Peyer's patch (tissue), 4 donors: ENCODE measurements around the gene IMPACT. TPM values are rescaled to one million over a fixed set of nuclear protein-coding genes. Genes with fewer than 3 reads are reported as not detected.

Source experiments
- DNase-seq, 3 donors: peaks; one replicate each; pipeline ENCODE4 v3.0.0-alpha.2; 2017 to 2019
- H3K27ac ChIP-seq, 4 donors: fragments of 200-600 bp; sonication (generic); one replicate each; pipeline ENCODE4 v1.5.1; 2016 to 2019
- H3K27me3 ChIP-seq, 2 donors: fragments of 200-600 bp; sonication (generic); one replicate each; pipeline ENCODE4 v1.5.1; 2019
- H3K36me3 ChIP-seq, 3 donors: fragments of 200-600 bp; sonication (generic); one replicate each; pipeline ENCODE4 v1.5.1; 2016 to 2019
- H3K4me1 ChIP-seq, 4 donors: fragments of 200-600 bp; sonication (generic); one replicate each; pipeline ENCODE4 v1.5.1; 2016 to 2019
- H3K4me3 ChIP-seq, 4 donors: fragments of 200-600 bp; sonication (generic); 1 replicate in 3 of 4; 2 replicates in 1 of 4; pipeline ENCODE4 v1.5.1; 2016 to 2019; ENCODE audit warnings: mild to moderate bottlenecking in 1 of 4
- H3K9me3 ChIP-seq, 4 donors: fragments of 200-600 bp; sonication (generic); one replicate each; pipeline ENCODE4 v1.5.1; 2016 to 2019; ENCODE audit warnings: mild to moderate bottlenecking in 1 of 4
- CTCF ChIP-seq, 6 experiments: fragments of 450-650 bp in 4 of 6; fragments of 200-600 bp in 2 of 6; sonication (generic) in 1 of 6; IDR thresholded peaks; one replicate each; pipeline ENCODE4 v1.5.1; 2017 to 2019; ENCODE audit warnings: antibody characterized with exemption in 6 of 6, mild to moderate bottlenecking in 3 of 6, moderate library complexity in 1 of 6
- POLR2A ChIP-seq, 2 donors: fragments of 450-650 bp; IDR thresholded peaks; one replicate each; pipeline ENCODE4 v1.5.1; 2017; ENCODE audit warnings: antibody characterized with exemption in 2 of 2, mild to moderate bottlenecking in 2 of 2, moderate library complexity in 2 of 2
- total RNA-seq, 4 donors: library from RNA; depleted of rRNA; stranded (reverse); fragments of >200 nt; gene quantifications; one replicate each; pipeline ENCODE4 v1.1.0, GENCODE V29; 2016

Gene IMPACT
- total RNA-seq, 4 donors from 2014 or later: 10.3 to 18.2 (median 13.8) TPM

- Histone ChIP-seq H3K9me3 (no peaks in the 10 kb centered on the region), H3K36me3 (no peaks in the 10 kb centered on the region), H3K4me1 (no peaks in the 10 kb centered on the region), H3K4me3 (no peak overlapping the region), H3K27ac (no peak overlapping the region), H3K27me3 (no peaks in the 10 kb centered on the region)
- TF ChIP-seq POLR2A (IDR thresholded peaks at IDR 0.05) (no peak), CTCF (IDR thresholded peaks at IDR 0.05) (no peak)
- DNase-seq: no peak
Measured at GRCh38 chr18:24479371-24479770, 52.9 kb downstream of the IMPACT start.

GRCh38 chr18:24482821-24483220 is 56.4 kb downstream of the IMPACT start:
- H3K36me3 ChIP-seq: no peaks in the 10 kb centered on the region
- no peaks in the 10 kb centered on the region for H3K27me3 ChIP-seq
- no peak for TF ChIP-seq CTCF (IDR thresholded peaks at IDR 0.05)
- TF ChIP-seq POLR2A (IDR thresholded peaks at IDR 0.05): no peak
- no peak overlapping the region for H3K4me3 ChIP-seq
- no peaks in the 10 kb centered on the region for H3K9me3 ChIP-seq
- no peaks in the 10 kb centered on the region for H3K4me1 ChIP-seq
- H3K27ac ChIP-seq: no peak overlapping the region
- DNase-seq: no peak

DNA sequence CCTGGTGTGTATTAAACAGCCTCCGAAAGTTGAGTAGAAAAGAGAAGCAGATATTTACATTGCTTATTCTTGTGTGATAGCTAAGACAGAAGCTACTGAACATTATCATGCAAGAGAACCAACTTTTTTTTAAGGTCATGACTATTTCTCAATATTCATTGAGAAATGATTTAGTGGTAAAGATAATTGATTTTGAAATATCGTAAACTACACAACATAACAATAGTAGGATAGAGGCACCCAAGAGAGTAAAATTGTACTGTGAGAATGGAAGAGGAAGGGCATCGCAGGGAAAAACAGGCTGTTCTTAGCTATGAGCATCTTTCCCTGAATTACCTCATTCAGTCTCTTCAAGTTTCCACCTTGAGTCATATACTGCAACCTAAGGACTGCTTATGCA is 59.2 kb downstream of the IMPACT start:
- TF ChIP-seq CTCF (IDR thresholded peaks at IDR 0.05): no peak
- no peak for TF ChIP-seq POLR2A (IDR thresholded peaks at IDR 0.05)

DNA sequence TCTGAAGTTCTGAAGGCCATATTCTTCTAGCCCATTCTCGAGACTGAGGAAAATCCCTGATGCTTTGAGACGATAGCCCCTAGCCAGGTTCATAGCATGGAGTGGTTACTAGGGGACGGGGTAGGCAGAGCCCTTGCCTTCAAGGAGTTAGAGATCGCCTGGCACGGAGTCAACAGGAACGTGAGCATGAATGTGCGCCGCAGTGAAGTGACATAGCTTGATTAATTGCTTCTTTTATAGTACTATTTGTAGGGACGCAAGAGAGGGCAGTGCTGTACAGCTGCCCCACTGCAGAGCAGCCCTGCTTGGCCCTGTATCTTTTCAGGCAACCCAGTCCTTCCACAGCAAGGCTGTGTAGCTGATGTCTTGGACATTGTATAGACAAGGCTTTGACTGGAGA is 60.2 kb downstream of the IMPACT start:
- TF ChIP-seq POLR2A (IDR thresholded peaks at IDR 0.05) (no peak), CTCF (IDR thresholded peaks at IDR 0.05) (no peak)
- DNase-seq: no peak
- Histone ChIP-seq H3K9me3 (no peaks in the 10 kb centered on the region), H3K27me3 (no peaks in the 10 kb centered on the region), H3K27ac (no peak overlapping the region), H3K4me1 (no peaks in the 10 kb centered on the region), H3K36me3 (no peaks in the 10 kb centered on the region), H3K4me3 (no peak overlapping the region)

More for the DNA sequence above, 59.2 kb downstream of the IMPACT start:
- Histone ChIP-seq H3K9me3 (no peaks in the 10 kb centered on the region), H3K27me3 (no peaks in the 10 kb centered on the region), H3K36me3 (no peaks in the 10 kb centered on the region), H3K4me3 (no peak overlapping the region), H3K4me1 (no peaks in the 10 kb centered on the region), H3K27ac (no peak overlapping the region)
- no peak for DNase-seq

- H3K27ac ChIP-seq: no peak overlapping the region
- DNase-seq: no peak
- TF ChIP-seq CTCF (IDR thresholded peaks at IDR 0.05) (peak; percentile 69 to 80 (median 76)), POLR2A (IDR thresholded peaks at IDR 0.05) (no peak)
- H3K36me3 ChIP-seq: no peaks in the 10 kb centered on the region
- H3K27me3 ChIP-seq: no peaks in the 10 kb centered on the region
- no peak overlapping the region for H3K4me3 ChIP-seq
- no peaks in the 10 kb centered on the region for H3K9me3 ChIP-seq
- H3K4me1 ChIP-seq: no peaks in the 10 kb centered on the region
Measured at GRCh38 chr18:24488824-24489493, 62.5 kb downstream of the IMPACT start.

- no peak overlapping the region for H3K4me3 ChIP-seq
- no peaks in the 10 kb centered on the region for H3K9me3 ChIP-seq
- TF ChIP-seq POLR2A (IDR thresholded peaks at IDR 0.05) (no peak), CTCF (IDR thresholded peaks at IDR 0.05) (no peak)
- no peaks in the 10 kb centered on the region for H3K4me1 ChIP-seq
- no peak for DNase-seq
- H3K27me3 ChIP-seq: no peaks in the 10 kb centered on the region
- H3K27ac ChIP-seq: no peak overlapping the region
- H3K36me3 ChIP-seq: no peaks in the 10 kb centered on the region
Measured at GRCh38 chr18:24490539-24490938, 64.1 kb downstream of the IMPACT start.
